Right renal cortex interstitium (tissue), 3 donors: ENCODE data around the gene CADM3. TPM values are rescaled to one million over a fixed set of nuclear protein-coding genes. Genes with fewer than 3 reads are reported as not detected.

Experiments used
- DNase-seq, 3 donors: peaks; one replicate each; pipeline ENCODE4 v3.0.0-alpha.2; 2013; ENCODE audit warnings: low read depth in 3 of 3, low spot score in 2 of 3
- polyA plus RNA-seq, 3 donors: library from polyadenylated mRNA; unstranded; fragments of 120-200 nt; gene quantifications; one replicate each; pipeline ENCODE4 v1.2.1, GENCODE V29; 2013; ENCODE audit not compliant: insufficient read length in 3 of 3

The CADM3 gene
- polyA plus RNA-seq, 3 donors: 0.13 to 0.21 TPM; not detected in 1

- no peak for DNase-seq
Observed at GRCh38 chr1:159204161-159205141, 33.0 kb downstream of the CADM3 start, which contains the start of gene ACKR1. ACKR1 (plus strand) TSS chr1:159204875; CDS start chr1:159204960, 85 bp downstream.

GRCh38 chr1:159205225-159205624 lies 33.8 kb downstream of the CADM3 start:
- no peak for DNase-seq

DNA sequence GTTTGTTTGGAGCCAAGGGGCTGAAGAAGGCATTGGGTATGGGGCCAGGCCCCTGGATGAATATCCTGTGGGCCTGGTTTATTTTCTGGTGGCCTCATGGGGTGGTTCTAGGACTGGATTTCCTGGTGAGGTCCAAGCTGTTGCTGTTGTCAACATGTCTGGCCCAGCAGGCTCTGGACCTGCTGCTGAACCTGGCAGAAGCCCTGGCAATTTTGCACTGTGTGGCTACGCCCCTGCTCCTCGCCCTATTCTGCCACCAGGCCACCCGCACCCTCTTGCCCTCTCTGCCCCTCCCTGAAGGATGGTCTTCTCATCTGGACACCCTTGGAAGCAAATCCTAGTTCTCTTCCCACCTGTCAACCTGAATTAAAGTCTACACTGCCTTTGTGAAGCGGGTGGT lies 34.7 kb downstream of the CADM3 start:
- DNase-seq: no peak

DNA sequence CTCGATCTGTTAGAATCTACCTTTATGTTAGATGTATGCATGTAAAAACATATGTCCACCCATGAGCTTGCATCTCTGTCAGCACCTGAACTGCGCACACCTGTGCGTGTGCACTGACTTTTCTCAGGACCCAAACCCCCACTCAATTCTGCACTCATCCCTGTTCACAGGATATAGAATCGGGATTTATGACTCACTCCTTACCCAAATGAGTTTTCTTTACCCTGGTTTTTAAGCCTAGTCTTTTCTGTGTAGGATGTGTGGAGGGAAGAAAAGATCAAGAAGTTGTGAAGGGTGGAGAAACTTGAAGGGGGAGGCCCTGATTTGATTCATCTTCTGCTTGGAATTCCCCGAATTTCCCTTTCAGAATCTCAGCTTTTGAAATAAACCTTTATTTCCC lies 35.7 kb downstream of the CADM3 start:
- no peak for DNase-seq

- DNase-seq: no peak
Observed at GRCh38 chr1:159207774-159208173, 36.4 kb downstream of the CADM3 start.

DNA sequence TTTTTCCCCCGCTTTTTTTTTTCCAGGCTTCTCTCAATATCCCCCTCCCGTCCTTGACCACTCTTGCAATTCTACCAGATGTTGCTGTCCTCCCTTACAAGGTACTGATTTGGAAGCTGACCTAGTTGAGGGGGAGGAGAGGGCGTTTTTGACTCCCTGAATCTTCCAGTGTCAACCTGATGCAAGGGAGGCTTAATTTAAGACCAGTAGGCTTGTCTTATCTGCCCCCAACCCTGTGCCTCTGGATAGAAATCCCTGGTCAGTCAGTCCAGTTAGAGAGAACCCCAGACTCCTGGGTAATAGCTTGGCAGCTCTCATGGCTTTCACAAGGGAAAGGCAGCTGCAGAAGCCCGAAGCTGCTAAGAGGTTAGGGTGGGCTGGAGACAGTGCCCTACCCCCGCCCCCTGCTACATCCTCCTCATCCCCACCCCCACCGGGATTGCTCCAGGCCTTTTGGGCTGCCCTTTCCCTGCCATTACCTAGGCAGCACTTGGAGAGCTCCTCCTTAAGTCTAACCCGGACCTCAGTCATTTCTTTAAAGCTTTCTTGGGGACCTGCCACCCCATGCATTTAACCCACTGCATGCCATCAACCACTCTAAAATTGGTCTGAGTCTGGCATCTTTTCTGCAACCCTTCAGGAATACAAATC lies 36.9 kb downstream of the CADM3 start:
- no peak for DNase-seq

- DNase-seq: no peak
Observed at GRCh38 chr1:159209061-159209460, 37.6 kb downstream of the CADM3 start.

DNA sequence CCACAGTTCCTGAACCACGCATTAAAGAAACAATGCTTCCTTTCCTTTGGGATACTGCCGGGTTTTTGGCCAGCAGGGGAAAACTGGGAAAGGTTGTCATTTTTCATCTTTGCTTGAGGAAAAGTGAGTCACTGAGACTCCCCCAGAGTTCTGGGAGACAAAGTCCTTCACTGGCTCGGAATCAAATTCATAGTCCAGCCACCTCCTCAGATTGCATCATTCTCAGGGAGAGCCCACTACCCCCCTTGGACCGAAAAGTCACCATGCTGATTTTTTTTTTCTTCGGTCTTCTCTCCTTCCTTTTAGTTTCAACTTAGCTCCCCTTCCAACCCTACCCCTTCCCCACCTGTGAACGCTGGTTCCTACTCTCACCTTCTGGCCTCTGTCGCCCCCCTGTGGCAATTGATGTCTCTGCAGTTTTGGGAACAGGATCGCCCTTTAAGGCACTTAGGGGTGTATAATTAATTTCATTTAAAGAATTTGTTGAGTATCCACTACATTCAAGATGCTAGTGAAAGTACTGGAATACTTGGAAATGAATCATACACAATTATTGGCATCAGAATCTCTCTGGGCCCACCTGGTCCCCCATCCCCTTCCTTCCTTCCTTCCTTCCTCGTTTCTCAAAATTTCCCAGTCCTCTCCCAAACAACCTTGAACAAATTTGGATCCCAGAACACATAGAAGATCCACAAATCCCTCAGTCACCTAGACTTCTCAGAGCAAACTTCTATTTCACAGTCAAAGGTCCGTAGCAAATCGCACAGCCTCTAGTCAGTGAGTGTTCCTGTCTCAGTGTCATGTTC lies 40.1 kb downstream of the CADM3 start:
- no peak for DNase-seq

- DNase-seq: no peak
Observed at GRCh38 chr1:159212596-159212995, 41.2 kb downstream of the CADM3 start.

DNA sequence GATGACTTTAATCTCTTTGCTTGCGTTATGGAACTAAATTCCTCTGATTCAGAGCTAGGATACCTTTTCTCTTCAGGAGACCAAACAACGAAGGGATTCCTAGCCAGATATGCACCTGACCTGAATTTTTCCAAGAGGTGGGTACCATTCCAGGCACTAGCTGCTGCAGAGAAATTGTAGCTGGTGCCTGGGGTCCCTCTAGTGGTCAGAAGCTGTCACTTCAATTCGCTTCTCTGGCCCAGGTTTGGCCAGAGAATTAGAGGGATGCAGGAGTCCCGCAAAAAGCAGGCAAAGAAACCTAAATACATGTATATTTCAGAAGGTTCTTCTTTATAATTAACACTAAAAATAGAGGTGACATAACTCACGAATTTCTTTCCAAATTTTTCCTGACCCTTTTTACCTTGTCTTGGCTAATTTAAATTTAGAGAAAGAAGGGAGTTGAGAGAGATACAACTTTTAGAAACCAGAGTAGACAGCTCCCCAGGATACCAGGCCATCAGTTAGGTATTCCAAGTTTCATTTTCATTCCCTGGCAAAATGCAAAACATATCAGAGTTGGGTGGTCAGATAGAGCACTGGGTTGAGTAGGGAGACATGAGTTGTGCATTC lies 42.8 kb downstream of the CADM3 start:
- no peak for DNase-seq

DNA sequence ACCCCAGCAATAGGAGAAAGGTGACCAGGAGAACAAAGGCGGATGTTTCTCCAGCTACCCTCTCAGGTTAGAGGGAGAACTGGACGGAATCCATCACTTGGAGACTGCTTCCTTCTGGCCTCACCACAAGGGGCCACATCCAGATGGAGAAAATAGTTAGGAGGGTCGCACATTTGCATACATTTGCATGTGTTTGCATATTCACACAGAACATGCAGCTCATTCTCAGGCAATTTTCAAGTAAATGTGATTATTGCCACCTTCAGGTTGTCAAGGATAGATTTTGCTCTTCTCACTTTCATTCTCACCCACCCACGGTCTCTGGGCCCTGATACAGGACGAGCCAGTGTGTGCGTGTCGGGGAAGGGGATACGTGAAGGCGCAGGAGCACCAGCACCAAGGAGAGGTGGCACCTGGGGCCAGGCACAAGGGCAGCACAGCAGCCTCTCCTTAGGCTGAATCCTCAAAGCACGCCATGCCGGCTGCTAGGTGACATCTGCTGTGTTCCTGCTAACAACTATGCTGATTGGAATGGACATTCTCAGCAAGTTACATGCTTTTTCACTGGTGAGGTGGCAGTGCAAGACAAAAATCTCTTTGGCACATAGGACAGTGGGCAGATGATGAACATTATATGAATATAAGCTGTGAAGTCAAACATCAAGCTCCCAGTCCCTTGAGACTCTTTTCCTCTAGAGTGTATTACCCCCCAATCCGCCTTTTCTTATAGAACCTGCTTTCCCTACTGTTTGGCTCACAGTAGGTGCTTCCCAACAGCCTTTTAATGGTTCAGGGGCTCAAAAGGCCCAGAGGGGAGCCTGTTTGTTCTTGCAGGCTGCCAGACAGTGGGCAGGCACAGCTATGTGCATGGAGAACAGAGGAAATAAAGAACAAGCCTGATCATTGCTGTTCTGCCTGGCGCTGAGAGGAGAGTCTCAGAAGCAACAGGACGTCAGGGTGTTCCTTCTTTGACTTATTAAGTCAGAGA lies 47.5 kb downstream of the CADM3 start:
- DNase-seq: no peak

GRCh38 chr1:159222075-159222865 lies 50.9 kb downstream of the CADM3 start:
- no peak for DNase-seq

DNA sequence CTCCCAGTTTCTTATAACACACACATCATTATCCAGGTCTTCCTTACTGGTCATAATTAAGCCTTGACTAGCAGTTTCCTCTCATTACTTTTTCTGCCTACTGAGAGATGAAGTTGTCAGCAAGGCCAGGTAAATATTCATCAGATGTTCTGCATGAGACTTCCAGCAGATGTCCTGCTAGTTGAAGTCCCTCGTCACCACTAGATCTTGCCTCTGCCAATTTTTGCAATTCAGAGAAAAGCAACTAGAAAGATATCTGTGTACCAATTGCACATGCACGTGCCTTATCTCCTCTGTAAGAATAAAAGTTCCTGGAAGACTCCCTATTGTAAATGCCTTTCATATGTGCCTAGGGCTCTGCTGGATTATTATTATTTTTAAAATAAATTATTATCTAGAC lies 51.6 kb downstream of the CADM3 start:
- no peak for DNase-seq

DNA sequence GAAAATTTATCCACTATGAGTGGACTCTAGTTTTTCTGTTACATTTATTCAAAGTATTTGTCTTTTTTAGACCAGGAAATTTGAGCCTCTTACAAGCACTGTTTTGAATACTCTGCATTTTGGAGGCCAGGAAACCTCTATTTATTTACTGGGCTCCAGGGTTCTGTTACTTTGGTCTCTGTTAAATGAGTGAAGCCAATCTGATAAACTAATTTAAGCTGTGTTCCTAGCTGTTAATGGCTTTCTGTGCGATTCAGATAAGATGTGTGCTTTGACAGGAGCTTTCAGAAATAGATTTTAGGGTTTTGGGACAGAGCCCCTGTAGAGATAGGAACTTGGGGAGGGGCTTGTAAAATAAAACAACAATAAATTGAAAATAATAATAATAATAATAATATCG lies 57.1 kb downstream of the CADM3 start:
- no peak for DNase-seq

DNA sequence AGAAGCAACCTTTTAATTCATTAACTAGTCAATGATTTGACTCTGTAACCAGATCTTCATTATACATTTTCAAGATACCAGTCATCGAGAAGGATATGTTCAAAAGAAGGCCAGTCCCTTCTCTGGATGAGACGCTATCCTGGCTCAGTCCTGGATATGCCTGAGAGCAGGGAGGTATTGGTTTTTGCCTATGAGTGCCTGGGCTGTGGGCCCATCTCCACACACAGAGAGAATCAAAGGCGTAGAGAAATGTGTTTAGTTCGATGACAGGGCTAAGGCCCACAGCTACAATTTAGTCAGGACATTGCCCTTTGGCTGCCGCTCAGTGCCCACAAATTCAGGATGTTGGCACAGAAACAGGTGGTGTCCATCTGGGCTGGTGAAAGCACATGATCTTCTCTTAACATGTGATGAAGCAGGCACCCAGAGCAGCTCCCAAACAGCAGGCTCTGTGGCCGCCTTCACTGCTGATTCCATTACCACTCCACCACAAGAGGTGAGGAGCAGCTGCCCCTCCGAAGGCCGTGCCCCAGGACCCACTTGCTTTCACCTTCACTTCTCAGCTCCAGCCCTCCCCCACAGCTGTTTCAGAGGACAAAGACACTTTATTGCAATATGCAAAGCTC lies 58.0 kb downstream of the CADM3 start:
- no peak for DNase-seq

GRCh38 chr1:159229896-159230295 lies 58.5 kb downstream of the CADM3 start:
- no peak for DNase-seq

DNA sequence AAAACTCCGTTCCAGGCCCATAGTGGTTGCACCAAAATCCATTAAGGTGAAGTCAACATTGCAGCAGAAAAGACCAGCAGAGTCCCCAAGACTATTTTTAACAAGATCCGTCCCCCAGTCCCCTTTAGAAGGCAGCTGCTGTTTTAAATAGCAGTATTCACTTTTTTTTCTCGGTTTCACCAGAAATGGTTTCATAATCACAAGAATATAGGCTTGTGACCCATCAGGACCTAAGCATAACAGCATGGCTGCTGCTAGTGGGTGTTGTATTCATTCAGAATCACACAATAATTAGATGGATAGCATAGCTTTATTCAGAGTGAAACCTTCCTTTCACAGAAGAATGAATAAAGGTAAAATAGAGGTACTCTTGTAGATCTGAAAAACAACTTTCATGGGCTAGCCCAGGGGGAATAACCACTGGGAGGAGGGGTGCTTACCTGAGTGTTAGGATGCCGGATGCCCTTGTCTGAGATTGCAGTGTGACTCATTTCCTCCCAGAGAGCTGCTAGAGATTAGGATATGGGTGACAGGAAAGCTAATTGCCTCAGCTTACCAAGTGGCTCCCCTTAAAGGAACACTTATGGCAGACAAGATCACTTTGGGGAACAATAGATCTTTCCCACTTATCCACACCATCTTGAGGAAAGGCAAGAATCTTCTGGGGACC lies 68.3 kb downstream of the CADM3 start:
- no peak for DNase-seq

DNA sequence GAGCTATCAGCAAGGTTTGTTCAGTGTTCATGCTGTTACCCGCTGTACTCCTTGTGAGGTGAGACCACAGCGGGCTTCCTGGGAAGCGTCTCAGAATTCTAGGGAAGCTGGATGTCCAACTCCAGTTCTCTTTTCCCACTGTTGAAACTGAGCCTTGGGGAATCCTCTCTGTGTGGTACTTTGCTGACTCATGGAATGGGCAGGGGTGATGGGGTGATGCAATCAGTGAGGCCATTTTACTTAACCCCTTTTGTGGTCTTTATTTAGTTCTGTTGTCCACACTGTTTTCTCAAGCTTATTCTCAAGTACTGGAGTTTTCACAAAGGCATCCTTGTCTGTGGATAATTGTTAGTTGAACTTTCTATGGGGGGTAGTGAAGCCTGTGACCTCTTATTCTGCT lies 75.9 kb downstream of the CADM3 start:
- DNase-seq: no peak
